ENCODE data around the gene ENOPH1.

DNA sequence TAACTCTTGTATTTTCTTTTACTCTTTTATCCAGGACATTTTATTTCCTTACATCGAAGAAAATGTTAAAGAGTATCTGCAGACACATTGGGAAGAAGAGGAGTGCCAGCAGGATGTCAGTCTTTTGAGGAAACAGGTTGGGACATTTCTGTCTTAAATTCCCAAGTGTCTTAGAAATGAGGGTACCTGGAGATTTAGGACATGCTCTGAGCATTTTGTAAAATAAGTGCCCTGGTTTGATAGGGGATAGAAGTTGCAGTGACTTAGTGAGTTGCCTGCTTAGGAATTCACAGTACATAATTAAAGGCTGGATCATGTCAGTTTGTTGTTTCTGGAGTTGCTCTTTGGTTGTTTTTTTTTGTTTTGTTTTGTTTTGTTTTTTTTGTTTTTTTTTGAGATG is 17.5 kb downstream of the ENOPH1 start:
- TF ChIP-seq, protein P1, sequence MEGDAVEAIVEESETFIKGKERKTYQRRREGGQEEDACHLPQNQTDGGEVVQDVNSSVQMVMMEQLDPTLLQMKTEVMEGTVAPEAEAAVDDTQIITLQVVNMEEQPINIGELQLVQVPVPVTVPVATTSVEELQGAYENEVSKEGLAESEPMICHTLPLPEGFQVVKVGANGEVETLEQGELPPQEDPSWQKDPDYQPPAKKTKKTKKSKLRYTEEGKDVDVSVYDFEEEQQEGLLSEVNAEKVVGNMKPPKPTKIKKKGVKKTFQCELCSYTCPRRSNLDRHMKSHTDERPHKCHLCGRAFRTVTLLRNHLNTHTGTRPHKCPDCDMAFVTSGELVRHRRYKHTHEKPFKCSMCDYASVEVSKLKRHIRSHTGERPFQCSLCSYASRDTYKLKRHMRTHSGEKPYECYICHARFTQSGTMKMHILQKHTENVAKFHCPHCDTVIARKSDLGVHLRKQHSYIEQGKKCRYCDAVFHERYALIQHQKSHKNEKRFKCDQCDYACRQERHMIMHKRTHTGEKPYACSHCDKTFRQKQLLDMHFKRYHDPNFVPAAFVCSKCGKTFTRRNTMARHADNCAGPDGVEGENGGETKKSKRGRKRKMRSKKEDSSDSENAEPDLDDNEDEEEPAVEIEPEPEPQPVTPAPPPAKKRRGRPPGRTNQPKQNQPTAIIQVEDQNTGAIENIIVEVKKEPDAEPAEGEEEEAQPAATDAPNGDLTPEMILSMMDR (IDR thresholded peaks at IDR 0.05): no peak
- no peak for TF ChIP-seq POLR2A (IDR thresholded peaks at IDR 0.05)
- no peak for TF ChIP-seq POLR2AphosphoS5 (IDR thresholded peaks at IDR 0.05)
- TF ChIP-seq EP300 (IDR thresholded peaks at IDR 0.05): no peak

Measured in gastroesophageal sphincter (tissue), 3 donors.